Posterior cingulate gyrus (tissue), 11 donors: ENCODE measurements around the gene NEK10.
"Not testable (repeated sequence)": the region's sequence is repeated elsewhere in the genome, so short reads cannot be mapped to it uniquely, and the experiment has no call there.

ENCODE experiments used
- DNase-seq, 10 donors: peaks; one replicate each; pipeline versions ENCODE4 v3.0.0 to v3.0.0-alpha.2; 2020 to 2021; ENCODE audit warnings: mixed read lengths in 3 of 10
- intact Hi-C: fragments of 100-400 bp; cut with DNase I; formaldehyde crosslinking; loops from one replicate; pipeline ENCODE4 v1.15.1; 2023

Gene NEK10

DNA sequence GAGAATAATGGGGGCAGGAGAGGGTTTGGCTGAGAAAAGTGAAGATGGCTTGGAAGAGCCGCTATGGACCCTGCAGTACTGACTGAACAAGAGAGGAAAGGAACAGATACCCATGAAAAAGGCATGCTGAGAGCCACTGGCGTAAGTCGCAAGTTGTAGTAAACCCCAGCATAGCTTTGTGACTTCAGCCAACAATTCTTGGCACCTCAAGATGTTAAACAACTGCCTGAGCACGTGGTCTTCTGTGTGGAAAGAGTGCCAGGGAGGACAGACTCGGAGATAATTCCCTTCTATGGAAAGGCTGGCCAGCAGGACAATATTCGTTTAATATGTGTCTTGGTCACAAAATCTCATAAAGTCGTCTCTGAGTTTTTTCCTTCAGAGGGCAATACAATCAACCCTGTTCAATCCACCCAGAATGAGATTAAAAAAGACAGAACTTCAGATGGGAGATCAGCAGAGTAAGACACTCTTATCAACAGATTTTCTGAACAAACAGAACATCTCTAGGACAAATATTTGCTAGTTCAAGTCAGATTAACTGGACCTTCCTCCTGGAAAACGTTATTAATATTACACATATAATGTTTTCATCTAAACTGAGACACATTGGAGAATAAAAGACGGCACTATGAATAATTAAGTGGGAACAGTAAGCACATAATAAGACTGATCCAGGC is 49.2 kb downstream of the NEK10 start:
- intact Hi-C loops: loop anchor here (10.0 kb wide), 1 partner anchor 1005 kb away; no protein-coding TSS in a partner anchor

DNA sequence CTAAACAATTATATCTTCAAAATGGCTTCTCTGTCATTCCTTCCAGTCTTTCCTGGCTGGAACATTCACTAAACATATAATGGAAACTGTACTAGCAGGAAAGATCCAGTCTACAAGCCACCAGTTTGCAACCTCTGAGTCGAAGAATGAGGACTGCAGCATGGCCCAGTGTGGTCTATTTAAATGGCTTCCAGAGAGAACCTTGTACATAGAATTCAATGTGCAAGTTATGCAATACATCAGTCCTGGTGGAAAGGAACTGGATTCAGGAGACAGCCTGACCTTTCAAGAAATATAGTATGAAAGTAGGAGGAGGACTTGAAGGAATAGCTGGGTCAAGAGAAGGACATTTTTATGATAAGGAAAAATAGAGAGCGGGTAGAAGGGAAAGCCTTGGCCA is 49.9 kb downstream of the NEK10 start:
- no peak for DNase-seq
- intact Hi-C loops: loop anchor here (10.0 kb wide), 1 partner anchor 1005 kb away; no protein-coding TSS in a partner anchor

More for the DNA sequence above, 49.2 kb downstream of the NEK10 start:
- DNase-seq: no peak

DNA sequence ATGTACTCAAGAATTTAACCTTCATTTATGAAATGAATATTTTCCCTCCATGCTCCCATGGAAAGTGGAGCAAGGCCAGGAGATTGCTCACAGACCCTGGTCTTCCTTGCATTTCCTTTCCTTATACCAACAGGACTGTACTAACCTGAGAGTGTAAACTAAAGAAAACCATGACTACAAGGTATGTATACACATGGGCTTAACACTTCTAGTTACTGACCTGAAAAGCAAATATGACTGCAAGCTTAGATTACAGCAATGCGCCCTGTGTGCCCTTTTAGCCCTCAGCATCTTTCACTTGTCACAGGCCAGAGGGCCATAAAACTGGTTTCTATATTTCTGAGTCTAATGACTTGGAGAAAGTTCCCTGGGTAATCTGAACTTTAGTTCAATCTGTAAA is 52.1 kb downstream of the NEK10 start:
- intact Hi-C loops: loop anchor here (10.0 kb wide), 1 partner anchor 1008 kb away; no protein-coding TSS in a partner anchor
- DNase-seq: no peak

DNA sequence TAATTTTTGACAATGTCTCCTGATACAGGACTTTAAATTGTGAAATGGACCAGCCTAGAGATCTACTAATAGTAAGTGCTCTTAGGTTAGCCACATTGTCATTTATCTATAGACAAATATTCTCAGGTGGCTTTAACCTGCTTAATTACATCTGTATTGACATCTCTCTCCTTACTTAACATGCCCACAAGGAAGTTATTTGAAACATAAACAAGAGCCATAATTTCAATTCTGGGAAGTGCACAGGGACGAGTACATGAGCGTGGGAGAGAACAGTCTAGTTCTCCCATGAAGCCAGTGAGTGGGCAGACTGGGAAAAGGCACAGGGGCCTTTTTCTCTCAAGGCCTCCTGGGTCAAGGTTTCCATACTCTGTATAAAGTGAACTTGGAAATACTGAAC is 54.2 kb downstream of the NEK10 start:
- intact Hi-C loops: loop anchor here (10.0 kb wide), 1 partner anchor 1010 kb away; no protein-coding TSS in a partner anchor
- no peak for DNase-seq

DNA sequence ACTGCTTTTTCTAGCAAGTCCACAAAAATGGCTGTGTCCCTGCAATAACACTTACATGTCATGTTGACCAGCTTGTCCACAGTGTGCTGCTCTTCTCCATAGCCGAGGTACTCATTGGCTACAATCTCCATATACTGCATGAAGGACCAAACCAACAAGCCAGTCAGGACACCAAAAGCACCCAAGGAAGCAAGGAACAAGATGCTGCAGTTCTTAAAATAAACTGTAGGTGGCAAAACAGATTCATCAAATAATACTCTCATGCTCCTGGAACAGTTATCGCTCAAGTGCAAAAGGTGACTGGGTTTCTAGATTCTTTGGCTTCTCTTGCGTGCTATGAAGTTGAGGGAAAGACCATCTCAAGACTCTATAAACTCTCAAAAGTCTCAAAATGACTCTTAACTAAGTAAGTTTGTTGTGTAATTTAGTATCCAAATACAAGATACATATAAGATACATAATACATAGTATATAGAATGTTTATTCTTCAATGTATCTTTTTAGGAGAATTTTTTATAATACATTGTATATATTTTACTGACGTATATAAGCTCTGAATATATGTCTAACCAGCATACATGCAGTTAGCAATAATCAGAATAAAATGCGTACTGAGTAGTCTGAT is 57.0 kb downstream of the NEK10 start:
- DNase-seq: no peak
- intact Hi-C loops: loop anchor here (5.0 to 10.0 kb wide), 3 partner anchors 155 to 1013 kb away; no protein-coding TSS in a partner anchor

DNA sequence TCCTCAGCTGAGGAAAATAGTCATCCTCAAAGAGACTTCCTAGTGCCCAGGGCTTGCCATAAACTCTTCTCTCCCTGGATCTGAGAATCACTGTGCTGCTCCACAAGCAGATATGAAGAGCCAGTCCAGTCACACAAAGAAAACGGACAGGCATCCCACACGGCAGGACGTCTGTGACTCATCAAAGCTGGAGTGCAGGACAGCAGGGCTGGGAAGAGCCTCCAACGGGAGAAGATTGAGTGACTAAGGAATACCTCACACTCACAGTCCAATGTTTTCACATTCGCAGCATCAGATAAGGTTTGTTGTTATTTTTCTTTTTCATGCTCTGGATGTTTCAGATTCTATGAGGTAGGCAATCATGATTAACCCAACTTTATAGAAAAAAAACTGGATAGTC is 57.8 kb downstream of the NEK10 start:
- intact Hi-C loops: loop anchor here (5.0 to 10.0 kb wide), 3 partner anchors 156 to 1013 kb away; no protein-coding TSS in a partner anchor
- peak in 3 of 10 donors; percentile 32 to 79 (median 74) for DNase-seq

DNA sequence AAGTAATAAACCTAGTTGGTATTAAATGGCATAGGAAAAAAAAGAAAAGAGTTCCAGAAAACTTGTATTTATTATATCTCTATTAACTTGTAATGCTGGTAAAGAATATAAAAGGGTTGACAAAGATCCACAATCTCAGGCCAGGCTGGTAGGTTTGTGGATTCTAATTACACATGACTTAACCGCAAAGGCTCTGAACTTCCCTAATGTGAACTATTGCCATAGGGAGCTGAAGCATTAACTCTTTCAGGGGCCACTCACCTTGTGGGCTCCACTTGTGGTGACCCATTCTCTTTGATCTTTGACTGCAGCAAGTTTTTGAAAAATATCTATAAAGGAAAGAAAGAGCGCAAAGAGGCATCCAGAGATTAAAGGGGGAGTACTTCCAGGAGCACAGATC is 58.5 kb downstream of the NEK10 start:
- DNase-seq: no peak
- intact Hi-C loops: loop anchor here (5.0 to 10.0 kb wide), 3 partner anchors 157 to 1014 kb away; no protein-coding TSS in a partner anchor

DNA sequence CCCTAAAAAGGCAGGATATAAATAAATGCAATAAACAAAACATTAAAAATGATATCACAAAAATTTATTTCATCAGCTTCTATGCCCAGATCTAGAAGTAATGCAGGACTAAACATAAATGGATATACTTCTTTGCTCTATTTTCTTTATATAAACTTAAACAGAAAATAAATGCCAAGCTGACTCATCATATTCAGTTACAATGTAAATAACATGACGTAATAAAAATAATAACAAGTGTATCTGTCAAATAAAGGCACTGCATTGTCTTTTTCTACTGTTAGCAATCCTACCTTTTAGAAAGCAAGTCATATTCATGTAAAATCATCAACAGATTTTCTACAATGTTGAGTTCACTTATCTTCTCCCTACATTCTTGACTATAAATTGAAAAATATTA is 61.6 kb downstream of the NEK10 start:
- intact Hi-C loops: no loop called here
- no peak for DNase-seq

DNA sequence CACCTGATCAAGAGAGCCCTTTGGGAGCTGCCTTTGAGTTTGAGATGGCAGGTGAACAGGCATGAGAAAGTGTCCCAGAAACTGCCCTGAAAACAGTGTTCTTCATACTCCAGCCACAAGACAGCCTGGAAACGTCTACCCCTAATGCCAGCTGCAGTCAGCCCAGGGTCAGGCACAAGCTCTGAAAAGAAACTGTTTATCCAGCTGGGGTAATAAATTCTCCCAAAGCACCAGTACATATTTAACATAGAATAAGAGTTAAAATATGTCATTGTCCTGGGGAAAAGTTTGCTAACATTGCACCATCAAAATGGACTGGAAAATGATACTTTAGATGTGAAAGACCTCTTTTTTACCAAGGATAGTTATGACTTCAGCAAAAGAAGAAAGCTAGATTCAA is 66.3 kb downstream of the NEK10 start:
- no peak for DNase-seq
- intact Hi-C loops: no loop called here

DNA sequence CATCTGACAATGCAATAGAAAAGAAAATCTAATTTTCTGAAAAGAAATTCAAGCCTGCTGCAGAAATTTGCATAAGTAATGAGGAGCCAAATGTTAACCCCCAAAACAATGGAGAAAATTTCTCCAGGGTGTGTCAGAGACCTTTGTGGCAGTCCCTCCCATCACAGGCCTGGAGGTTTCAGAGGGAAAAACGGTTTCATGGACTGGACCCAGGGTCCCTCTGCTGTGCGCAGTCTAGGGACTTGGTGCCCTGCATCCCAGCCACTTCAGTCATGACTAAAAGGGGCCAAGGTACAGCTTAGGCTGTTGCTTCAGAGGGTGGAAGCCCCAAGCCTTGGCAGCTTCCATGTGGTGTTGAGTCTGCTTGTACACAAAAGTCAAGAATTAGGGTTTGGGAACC is 70.2 kb downstream of the NEK10 start:
- DNase-seq, intact Hi-C loops: not testable (repeated sequence)

DNA sequence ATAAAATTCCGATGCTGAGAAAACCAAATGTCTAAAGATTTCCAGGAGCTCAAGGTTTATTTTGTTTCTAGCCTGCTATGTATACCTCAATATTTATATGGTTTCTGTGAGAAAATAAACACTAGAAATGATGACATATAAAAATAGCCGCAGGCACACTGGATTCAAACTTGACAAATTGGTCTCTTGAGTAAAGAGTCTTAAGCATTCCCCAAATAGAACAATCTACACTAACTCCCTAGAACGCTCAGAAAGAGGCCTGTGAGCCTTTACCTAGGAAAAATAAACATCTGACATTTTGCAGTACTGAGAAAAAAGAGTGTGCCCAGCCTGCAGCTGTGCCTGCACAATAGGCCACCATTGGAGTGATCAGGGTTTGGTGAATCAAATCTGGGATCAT is 75.2 kb downstream of the NEK10 start:
- intact Hi-C loops: no loop called here
- DNase-seq: no peak

DNA sequence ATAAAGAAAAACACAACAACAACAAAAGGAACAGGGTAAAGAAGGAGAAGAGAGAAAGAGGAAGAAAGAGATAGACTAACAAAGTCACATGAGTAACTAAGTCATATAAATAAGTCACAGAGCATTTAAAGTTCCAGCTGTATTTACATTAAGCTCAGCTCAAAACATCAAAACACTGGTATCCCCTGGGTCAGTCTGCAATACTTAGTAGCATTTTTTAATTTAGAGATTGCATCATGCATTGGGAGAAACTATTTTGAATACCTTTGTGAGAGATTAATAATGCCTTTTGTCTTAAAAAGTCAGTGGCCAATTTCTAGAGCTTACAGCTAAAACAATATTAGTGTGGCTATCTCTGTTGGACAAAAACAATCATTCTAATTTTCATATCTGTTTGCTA is 78.4 kb downstream of the NEK10 start:
- intact Hi-C loops: no loop called here
- no peak for DNase-seq

DNA sequence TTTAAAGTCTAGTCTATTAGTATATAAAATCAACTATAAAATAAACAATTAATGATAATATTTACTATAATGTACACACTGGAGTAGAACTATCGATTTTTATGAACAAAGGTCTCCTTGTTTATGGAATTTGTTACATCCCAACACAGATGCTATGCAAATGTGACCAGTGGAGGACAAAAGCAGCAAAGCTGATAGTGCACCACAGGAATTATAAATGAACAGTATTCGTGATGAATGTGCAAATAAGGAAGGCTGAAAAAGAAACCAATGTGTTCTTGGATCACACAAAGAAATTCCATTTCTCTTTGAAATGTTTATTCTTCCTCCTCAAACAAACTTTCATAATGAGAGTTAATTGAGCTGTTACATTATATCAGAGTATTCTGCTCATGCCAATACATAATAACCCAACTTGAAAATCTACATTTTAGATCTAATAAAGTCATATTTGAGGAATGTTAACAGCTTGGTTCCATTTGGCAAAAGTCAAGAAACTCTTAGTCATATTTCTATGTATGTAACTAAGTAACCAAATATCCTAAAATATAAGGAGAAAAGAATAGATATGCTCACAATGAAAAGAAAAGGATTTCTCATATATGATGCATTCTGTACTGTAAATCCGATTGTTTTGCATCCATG is 79.3 kb downstream of the NEK10 start:
- intact Hi-C loops: no loop called here
- no peak for DNase-seq

DNA sequence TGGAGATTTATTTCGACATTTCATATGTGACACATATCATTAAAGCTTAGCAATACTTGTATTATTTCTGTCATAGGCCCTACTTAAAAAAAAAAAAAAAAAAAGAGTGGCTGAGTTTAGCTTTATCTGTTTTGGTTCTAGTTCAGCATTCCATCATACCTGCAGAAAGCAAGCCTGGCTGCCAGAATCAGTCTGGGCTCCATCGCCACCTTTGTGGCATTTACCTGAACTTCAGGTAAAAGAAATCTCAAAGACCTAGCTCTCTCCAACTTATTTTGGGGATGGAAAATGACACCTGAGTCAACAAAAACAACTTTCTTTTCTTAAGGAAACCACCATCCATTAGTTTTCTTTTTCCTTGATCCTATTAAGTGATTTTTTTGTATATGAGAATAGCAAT is 82.1 kb downstream of the NEK10 start:
- intact Hi-C loops: no loop called here
- no peak for DNase-seq

DNA sequence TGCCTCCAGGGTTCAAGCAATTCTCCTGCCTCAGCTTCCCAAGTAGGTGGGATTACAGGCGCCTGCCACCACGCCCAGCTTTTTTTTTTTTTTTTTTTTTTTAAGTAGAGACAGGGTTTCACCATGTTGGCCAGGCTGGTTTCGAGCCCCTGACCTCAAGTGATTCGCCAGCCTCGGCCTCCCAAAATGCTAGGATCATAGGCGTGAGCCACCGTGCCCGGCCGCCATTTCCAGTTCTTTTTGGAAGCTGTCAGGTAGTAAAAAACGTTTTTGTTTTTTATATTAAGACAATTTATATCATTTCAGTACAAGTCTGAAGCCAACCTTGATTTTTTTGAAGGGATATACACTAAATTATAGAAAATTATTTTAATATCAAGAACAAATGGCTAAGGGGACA is 82.7 kb downstream of the NEK10 start:
- DNase-seq: peak in 3 of 10 donors; percentile 24 to 81 (median 68)
- intact Hi-C loops: not testable (repeated sequence)

DNA sequence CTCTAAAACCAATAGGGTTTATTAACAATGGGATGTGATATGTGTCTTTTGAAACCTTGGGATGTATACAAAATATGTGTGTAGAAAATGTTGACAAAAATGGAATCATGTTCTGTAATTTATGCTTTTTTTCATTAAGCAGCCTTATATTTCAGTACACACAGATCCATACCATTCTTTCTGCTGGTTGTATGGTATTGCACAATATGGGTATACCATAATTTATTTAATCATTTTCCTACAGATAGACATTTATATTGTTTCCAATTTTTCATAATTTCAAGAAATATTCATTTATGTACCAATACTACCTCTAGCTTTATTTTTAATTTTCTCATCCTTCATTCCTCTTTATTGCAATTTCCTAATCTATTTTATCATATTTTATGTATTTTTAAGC is 83.5 kb downstream of the NEK10 start:
- intact Hi-C loops: no loop called here
- no peak for DNase-seq

DNA sequence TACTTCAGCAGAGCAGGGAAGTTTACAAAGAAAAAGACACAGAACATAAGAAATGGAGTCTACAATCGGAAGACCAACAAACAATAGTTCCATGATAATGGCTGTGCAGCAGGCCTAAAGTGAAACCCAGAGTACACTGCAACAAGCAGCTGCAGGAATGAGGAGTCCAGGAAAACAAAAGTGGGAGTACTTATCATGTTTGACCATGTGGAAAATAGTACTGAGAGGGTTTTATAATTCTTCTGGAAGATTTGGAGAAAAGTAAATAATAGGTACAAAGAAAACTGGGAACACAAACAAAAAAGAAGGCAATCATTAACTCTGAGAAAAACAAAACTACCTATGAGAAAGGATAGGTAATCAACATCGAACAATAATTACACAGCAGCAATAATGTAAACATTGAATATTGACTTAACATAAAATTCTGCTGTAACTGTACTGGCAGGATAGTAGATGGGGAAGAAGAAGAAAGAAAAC is 87.5 kb downstream of the NEK10 start:
- intact Hi-C loops: no loop called here

DNA sequence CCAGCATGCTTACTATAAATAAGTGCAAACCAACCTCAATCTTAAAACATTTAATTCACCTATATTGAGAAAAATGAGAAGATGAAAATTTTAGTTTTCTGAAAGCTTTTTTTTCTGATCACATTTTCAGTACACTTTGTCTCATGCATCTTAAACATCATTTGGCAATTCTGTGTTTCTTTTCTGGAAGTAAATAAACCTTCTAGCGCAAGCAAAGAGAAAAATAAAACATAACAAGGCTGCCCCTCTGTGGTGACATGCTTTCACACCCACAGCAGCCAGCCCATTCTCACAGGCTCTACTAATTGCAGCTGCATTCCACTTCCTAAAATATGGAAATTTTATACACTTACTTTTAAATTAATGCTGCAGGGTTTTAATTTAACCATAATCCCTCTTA is 90.1 kb downstream of the NEK10 start:
- peak in 8 of 10 donors; percentile 14 to 85 (median 42) for DNase-seq
- intact Hi-C loops: loop anchor here (1.0 kb wide), 1 partner anchor 145 kb away; no protein-coding TSS in a partner anchor

More for the DNA sequence above, 87.5 kb downstream of the NEK10 start:
- DNase-seq: no peak

DNA sequence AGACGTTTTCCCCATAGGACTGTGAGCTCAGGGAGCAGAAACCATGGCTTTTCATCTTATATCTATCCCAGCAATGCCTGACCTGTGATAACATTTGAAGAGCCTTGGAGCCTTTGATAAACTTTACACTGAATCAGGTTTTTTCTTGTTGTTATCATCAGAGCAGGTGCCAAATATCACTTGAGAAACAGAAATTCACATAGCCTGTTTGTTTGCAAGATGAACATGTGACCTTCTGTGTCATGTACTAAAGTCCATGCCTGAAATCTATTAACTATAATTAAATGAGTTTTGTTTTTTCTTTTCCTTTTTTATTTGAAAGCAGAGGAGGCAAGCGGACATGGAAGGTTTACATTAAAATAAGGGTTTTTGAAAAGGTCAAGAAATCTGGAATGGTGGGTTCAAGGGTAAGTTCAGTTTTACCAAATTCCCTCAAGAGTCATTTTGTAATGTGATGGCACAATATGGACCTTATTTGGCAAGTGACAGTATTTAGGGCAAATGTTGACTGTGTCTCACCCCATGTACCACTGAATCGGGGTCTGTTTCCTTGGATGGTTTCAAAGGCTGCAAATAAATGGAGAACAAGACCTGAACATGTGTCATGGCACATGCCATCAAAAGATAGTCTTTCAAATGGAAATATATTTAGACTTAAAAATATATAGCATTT is 90.7 kb downstream of the NEK10 start:
- intact Hi-C loops: loop anchor here (1.0 kb wide), 1 partner anchor 144 kb away; no protein-coding TSS in a partner anchor
- DNase-seq: no peak

DNA sequence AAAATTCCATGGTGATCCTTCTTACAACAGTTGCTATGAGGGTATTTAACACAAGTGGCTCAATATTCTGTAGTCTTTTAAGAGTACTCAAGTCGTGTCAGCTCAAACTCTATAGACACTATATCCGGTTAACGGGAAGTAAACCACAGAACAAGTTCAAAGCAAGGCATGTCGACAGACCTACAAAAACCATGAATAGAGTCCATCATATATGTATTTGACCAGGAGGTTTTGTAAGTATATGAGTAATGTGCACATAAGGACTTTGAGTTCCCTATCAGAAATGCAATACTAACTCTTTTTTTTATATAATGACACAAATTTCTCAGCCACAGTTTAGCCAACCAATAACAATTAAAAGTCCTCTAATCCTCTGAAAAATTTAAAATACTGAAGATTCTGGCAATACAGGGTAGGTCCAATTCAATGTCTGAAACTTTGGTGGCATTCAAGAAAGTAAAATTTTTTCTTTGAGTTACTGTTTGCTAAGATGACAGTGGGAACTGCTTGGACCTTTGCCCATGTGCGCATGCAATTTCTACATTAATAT is 93.7 kb downstream of the NEK10 start:
- intact Hi-C loops: no loop called here
- DNase-seq: no peak
